Large intestine (tissue), 3 donors: ENCODE measurements around the gene MOGAT2. TPM values are rescaled to one million over a fixed set of nuclear protein-coding genes. Genes with fewer than 3 reads are reported as not detected.

Experiments used
- DNase-seq, 2 donors: peaks; one replicate each; pipeline versions ENCODE4 v3.0.0 to v3.0.0-alpha.2; 2013
- H3K27ac ChIP-seq: one replicate; pipeline ENCODE4 v1.5.1; 2013; ENCODE audit warnings: low read length
- H3K27me3 ChIP-seq: 2 replicates; pipeline ENCODE4 v1.6.1; 2013; ENCODE audit warnings: low read length; ENCODE audit not compliant: control insufficient read depth, insufficient read depth
- H3K36me3 ChIP-seq: 2 replicates; pipeline ENCODE4 v1.6.1; 2013; ENCODE audit warnings: low read length; ENCODE audit not compliant: control insufficient read depth, insufficient read depth
- H3K4me1 ChIP-seq: one replicate; pipeline ENCODE4 v1.6.1; 2013; ENCODE audit warnings: low read length; ENCODE audit not compliant: control insufficient read depth, insufficient read depth
- H3K4me3 ChIP-seq: one replicate; pipeline ENCODE4 v1.5.1; 2013; ENCODE audit warnings: low read length
- H3K9me3 ChIP-seq: one replicate; pipeline ENCODE4 v1.6.1; 2013; ENCODE audit warnings: mild to moderate bottlenecking, low read depth, low read length, moderate library complexity; ENCODE audit not compliant: control insufficient read depth
- WGBS: methylation state at CpG from one replicate; pipeline ENCODE4 v1.1.5; 2013; ENCODE audit warnings: low lambda C conversion rate; ENCODE audit not compliant: insufficient coverage; 5-methylcytosine and 5-hydroxymethylcytosine counted together
- polyA plus RNA-seq: library from polyadenylated mRNA; unstranded; fragments of 120-200 nt; gene quantifications from one replicate; pipeline ENCODE4 v1.2.1, GENCODE V29; 2013

The MOGAT2 gene
- polyA plus RNA-seq, 1 donor = 222 TPM

DNA sequence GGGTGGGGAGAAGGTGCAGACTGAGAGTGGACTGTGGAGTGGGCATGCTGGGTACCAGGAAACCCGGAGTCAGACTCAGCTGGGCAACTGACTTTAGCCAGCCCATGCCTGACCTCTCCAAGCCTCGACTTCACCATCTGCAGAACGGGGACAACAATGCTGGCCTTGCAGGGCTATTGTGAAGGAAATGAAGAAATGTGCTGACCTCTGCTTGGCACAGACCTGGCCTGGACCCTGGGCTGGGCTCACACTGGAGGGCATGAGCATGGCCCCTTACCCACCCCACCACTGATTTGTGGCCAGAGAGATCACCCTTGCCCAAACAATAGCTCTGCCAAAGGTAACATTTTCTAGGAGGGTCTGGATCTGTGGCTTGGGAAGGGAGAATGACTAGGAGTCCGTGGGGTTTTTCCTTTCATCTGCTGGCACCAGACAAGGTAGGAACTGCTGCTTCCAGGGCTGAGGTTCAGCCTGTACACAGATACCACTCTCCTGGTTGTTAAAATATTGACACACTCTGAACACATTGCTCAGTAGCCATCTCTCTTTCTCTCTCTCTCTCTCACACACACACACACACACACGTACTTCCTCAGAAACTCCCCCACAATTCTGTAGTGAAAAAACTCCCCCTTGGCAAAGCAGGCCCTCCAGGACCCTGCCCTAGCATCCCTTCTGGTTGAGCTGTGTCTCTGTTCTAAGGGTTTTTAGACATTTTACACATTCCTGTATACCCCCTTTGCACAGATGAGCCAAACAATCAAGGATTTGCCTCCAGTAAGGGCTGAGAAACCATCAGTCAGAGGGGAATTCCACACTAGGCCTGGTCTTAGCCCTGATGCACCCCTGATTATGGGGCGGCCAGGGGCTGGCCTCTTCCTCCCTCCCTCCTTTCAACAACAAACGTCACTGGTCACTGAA is 1.0 kb downstream of the MOGAT2 start:
- Histone ChIP-seq H3K36me3 (no peaks in the 10 kb centered on the region), H3K4me1 (peaks cover 71% of the 10 kb centered on the region), H3K27ac (peak overlapping the region; percentile 94), H3K27me3 (no peaks in the 10 kb centered on the region), H3K9me3 (no peaks in the 10 kb centered on the region), H3K4me3 (peak overlapping the region; percentile 37)
- WGBS = 40% methylated on average over 1 of the region's 7 CpGs
- DNase-seq = peak in 1 of 2 donors; percentile 52

DNA sequence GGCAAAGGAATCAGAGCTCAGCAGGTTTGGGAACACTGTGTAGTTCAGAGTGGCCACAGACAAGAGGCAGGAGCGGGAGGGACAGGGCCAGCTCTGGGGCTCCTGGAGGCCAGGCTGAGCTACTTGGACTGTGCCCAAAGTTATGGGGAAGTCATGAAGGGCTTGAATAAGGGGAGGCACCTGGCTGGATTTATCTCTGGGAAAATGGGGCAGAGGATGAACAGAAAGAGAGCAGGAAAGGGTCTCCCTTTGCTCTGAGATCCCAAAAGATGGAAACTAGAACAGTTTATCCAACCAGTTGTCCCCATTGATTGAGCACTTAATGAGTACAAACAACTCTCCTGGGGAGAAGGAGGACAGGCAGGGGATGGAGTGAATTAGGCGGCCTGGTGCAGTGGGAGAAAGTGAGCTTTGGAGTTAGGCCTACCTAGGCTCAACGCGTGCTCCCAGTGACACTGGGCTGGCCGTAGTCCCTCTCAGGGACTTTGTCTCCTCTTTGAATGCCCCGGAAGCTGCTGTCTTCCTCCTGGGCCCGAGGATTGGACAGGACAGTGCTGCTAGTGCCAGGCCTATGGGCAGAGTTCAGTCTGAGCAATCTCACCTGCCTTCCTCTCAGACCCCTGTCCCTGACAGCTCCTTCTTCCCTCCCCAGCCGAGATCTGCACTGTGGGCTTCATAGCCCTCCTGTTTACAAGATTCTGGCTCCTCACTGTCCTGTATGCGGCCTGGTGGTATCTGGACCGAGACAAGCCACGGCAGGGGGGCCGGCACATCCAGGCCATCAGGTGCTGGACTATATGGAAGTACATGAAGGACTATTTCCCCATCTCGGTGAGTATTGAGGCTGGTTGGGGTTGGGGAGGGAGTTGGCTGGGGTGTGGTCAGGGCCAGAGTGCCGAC is 2.0 kb downstream of the MOGAT2 start:
- Histone ChIP-seq H3K4me1 (peaks cover 73% of the 10 kb centered on the region), H3K27me3 (no peaks in the 10 kb centered on the region), H3K27ac (peak overlapping the region; percentile 94), H3K4me3 (peak overlapping the region; percentile 31), H3K36me3 (peaks cover 4% of the 10 kb centered on the region), H3K9me3 (no peaks in the 10 kb centered on the region)
- peak; percentile 76 to 83 for DNase-seq
- WGBS = 80% methylated on average over 1 of the region's 14 CpGs

DNA sequence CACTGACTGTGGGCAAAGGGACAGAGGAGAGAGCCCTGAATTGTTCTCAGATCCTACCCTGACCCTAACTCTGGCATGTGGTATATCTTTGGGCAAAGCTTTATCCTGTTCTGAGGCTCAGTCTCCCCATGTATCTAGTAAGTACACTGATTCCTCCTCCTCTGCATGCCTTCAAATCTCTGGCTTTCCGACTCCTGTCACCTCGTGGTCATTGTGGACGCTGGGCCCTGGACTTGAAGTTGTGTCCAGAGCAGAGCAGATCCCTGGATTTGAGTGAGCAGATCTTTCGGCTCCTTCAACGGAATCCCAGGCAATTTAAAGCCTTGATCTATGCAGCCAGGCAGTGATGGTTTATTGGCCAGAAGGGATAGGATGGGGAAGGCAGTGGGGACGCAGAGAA is 3.0 kb downstream of the MOGAT2 start:
- no peaks in the 10 kb centered on the region for H3K9me3 ChIP-seq
- WGBS = no CpG with 5 or more reads among the region's 6 CpGs
- H3K4me1 ChIP-seq = peaks cover 71% of the 10 kb centered on the region
- peak overlapping the region; percentile 31 for H3K4me3 ChIP-seq
- peaks cover 6% of the 10 kb centered on the region for H3K36me3 ChIP-seq
- H3K27ac ChIP-seq = peak overlapping the region; percentile 94
- no peaks in the 10 kb centered on the region for H3K27me3 ChIP-seq
- DNase-seq = no peak

DNA sequence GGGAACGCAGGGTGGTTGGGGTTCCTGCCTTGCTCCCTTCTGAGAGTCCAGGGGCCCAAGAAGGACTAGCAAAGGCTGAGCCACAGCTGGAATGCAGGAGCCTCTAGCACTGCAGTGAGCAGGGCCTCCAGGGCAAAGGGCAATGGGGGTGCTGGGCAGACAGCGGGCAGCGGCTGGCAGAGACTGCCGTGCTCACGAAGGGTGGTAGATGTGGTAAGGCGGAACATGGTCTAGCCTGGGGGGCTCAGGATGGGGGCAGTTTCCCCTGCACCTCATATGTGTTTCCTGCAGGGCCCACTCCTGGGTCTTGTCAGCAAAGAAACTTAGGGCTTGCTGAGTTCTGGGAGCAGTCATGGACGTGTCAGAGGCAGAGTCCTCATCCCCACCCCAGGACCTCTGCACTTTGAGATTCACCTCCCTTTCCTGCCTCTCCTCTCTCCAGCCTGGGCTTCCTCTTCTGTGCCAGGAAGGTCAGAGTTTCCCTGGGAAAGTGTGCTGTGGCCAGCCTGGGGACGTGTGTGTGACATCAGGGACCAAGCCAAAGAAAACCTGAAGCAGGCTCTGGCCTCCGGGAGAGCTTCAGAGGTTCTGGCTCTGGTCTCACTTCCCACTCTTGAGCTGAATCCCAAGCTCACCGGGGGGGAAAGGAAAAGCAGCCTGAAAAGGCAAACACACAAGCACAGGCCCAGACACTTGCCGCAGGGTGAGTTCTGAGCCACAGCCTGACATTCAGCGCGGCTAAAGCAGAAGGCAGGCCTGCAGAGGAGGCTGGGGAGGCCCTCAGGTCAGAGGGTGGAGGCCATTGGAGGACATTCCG is 4.4 kb downstream of the MOGAT2 start:
- no CpG with 5 or more reads among the region's 14 CpGs for WGBS
- Histone ChIP-seq H3K9me3 (no peaks in the 10 kb centered on the region), H3K27me3 (no peaks in the 10 kb centered on the region), H3K4me3 (peak overlapping the region; percentile 10), H3K36me3 (peaks cover 14% of the 10 kb centered on the region), H3K27ac (peak overlapping the region; percentile 94), H3K4me1 (peaks cover 60% of the 10 kb centered on the region)
- DNase-seq = peak; percentile 75 to 92

DNA sequence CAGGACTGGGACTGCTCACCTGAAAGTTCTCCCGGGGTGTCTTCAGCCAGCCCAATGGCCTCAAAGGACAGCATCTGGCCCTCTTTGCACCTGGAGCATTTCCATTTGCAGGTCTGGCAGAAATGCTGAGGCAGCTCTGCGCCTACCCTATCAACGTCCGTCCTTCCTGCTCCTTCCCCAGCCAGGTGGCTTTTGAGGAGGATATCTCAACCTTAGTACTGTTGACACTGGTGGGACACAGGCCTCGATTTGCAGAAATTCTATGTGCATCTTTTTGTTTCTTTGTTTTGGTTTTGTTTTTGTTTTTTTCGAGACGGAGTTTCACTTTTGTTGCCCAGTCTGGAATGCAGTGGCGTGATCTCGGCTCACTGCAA is 5.0 kb downstream of the MOGAT2 start:
- WGBS = 89% methylated on average over 4 of the region's 9 CpGs
- Histone ChIP-seq H3K27me3 (no peaks in the 10 kb centered on the region), H3K4me3 (no peak overlapping the region), H3K4me1 (peaks cover 56% of the 10 kb centered on the region), H3K9me3 (no peaks in the 10 kb centered on the region), H3K36me3 (peaks cover 20% of the 10 kb centered on the region), H3K27ac (peak overlapping the region; percentile 94)
- DNase-seq = peak in 1 of 2 donors; percentile 37

DNA sequence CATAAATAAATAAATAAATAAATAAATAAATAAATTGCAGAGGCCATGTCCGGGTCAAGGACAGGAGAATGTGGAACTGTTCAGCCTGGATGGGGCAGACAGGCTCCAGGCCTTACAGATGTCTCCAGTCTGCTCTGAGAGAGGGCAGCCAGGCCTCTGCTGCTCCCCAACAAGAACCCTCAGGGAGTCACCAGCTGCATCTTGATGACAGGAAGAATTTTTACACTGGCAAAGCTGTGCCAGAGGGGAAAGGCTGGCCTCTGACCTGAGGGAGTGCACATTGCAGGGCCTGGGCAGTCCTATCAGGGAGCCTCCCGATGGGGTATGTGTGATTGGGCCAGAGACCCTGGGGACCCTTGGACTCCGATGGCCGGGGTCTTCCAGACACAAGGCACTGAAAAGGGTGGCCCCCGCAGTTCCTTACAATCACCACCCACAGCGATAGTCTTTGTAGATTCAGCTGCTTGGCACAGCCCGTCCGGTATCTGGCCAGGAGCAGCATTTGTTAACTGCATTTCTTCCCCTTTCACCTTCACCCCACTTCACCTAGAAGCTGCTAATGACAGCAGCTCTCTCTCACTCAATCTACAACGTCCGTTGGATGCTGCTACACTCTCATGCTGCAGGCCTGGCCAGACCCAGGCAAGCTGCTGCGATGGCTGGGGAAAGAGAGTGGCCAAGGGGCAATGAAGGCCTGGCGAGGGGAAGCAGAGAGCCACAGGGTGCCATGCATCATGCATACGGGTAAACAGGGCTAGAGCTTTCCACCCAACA is 8.1 kb downstream of the MOGAT2 start:
- no peak for DNase-seq
- no peak overlapping the region for H3K4me3 ChIP-seq
- H3K9me3 ChIP-seq = no peaks in the 10 kb centered on the region
- WGBS = 83% methylated on average over 1 of the region's 13 CpGs
- no peak overlapping the region for H3K27ac ChIP-seq
- H3K4me1 ChIP-seq = peaks cover 28% of the 10 kb centered on the region
- no peaks in the 10 kb centered on the region for H3K27me3 ChIP-seq
- peaks cover 39% of the 10 kb centered on the region for H3K36me3 ChIP-seq

DNA sequence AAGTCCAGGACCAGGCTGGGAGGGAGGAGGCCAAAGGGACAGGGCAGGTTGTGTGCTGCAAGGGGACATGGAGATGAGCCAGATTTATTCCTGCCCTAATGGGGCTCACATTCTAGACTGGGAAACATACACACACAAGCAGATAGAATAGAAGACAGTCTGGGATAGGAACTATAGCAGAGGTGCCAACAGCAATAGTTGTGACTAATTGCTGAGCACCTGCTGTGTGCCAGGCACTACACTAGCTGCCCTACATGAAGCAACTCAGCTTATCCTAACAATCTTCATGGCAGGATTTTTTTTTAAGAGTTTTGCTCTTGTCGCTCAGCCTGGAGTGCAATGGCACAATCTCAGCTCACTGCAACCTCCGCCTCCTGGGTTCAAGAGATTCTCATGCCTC is 11.4 kb downstream of the MOGAT2 start:
- Histone ChIP-seq H3K27ac (no peak overlapping the region), H3K4me1 (peaks cover 20% of the 10 kb centered on the region), H3K27me3 (no peaks in the 10 kb centered on the region), H3K9me3 (no peaks in the 10 kb centered on the region), H3K36me3 (peaks cover 49% of the 10 kb centered on the region), H3K4me3 (no peak overlapping the region)
- no peak for DNase-seq
- WGBS = no CpG with 5 or more reads among the region's 2 CpGs

GRCh38 chr11:75731095-75731494 is 13.5 kb downstream of the MOGAT2 start:
- WGBS = no CpG with 5 or more reads among the region's 5 CpGs
- no peak overlapping the region for H3K27ac ChIP-seq
- H3K4me1 ChIP-seq = peaks cover 37% of the 10 kb centered on the region
- no peak for DNase-seq
- no peak overlapping the region for H3K4me3 ChIP-seq
- no peaks in the 10 kb centered on the region for H3K9me3 ChIP-seq
- no peaks in the 10 kb centered on the region for H3K27me3 ChIP-seq
- H3K36me3 ChIP-seq = peaks cover 39% of the 10 kb centered on the region

GRCh38 chr11:75733071-75733430 is 15.4 kb downstream of the MOGAT2 start:
- Histone ChIP-seq H3K4me3 (no peak overlapping the region), H3K4me1 (peaks cover 40% of the 10 kb centered on the region), H3K36me3 (peaks cover 25% of the 10 kb centered on the region), H3K9me3 (no peaks in the 10 kb centered on the region), H3K27me3 (no peaks in the 10 kb centered on the region), H3K27ac (peak overlapping the region; percentile 96)
- WGBS = no CpG with 5 or more reads among the region's 8 CpGs
- peak in 1 of 2 donors; percentile 60 for DNase-seq
